Stomach (tissue), 9 donors: ENCODE data around the gene C20orf204. TPM values are rescaled to one million over a fixed set of nuclear protein-coding genes. Genes with fewer than 3 reads are reported as not detected.

Experiments
- DNase-seq, 2 donors: peaks; one replicate each; pipeline versions ENCODE4 v3.0.0 to v3.0.0-alpha.2; 2013 to 2019
- H3K27ac ChIP-seq, 5 donors: fragments of 200-600 bp in 4 of 5; sonication (generic) in 4 of 5; one replicate each; pipeline ENCODE4 v1.5.1; 2013 to 2019; ENCODE audit warnings: mild to moderate bottlenecking in 1 of 5, moderate library complexity in 1 of 5
- H3K27me3 ChIP-seq, 3 donors: fragments of 200-600 bp; sonication (generic); one replicate each; pipeline ENCODE4 v1.5.1; 2017 to 2019; ENCODE audit warnings: mixed run types in 1 of 3
- H3K36me3 ChIP-seq, 4 donors: fragments of 200-600 bp; sonication (generic); 1 replicate in 3 of 4; 2 replicates in 1 of 4; pipeline ENCODE4 v1.5.1; 2016 to 2019
- H3K4me1 ChIP-seq, 4 donors: fragments of 200-600 bp; sonication (generic); one replicate each; pipeline ENCODE4 v1.5.1; 2016 to 2019
- H3K4me3 ChIP-seq, 4 donors: fragments of 200-600 bp; sonication (generic) in 3 of 4; one replicate each; pipeline ENCODE4 v1.5.1; 2016 to 2019; ENCODE audit warnings: mild to moderate bottlenecking in 1 of 4
- H3K9me3 ChIP-seq, 4 donors: fragments of 200-600 bp; sonication (generic); one replicate each; pipeline ENCODE4 v1.5.1; 2016 to 2019
- CTCF ChIP-seq, 7 experiments: fragments of 450-650 bp in 4 of 7; fragments of 200-600 bp in 3 of 7; sonication (generic) in 3 of 7; IDR thresholded peaks; one replicate each; pipeline ENCODE4 v1.5.1; 2016 to 2019; ENCODE audit warnings: antibody characterized with exemption in 7 of 7, control low read depth in 2 of 7, mild to moderate bottlenecking in 1 of 7
- EP300 ChIP-seq: sonication (generic); formaldehyde crosslinking; IDR thresholded peaks from one replicate; pipeline ENCODE4 v1.6.1; 2017; ENCODE audit warnings: antibody characterized with exemption
- POLR2A ChIP-seq, 4 donors: fragments of 450-650 bp; IDR thresholded peaks; one replicate each; pipeline ENCODE4 v1.6.1; 2016; ENCODE audit warnings: antibody characterized with exemption in 4 of 4, control low read depth in 2 of 4, mild to moderate bottlenecking in 1 of 4, moderate library complexity in 1 of 4
- POLR2AphosphoS5 ChIP-seq, 3 donors: sonication (generic); formaldehyde crosslinking; IDR thresholded peaks; one replicate each; pipeline ENCODE4 v1.6.1; 2016; ENCODE audit warnings: antibody characterized with exemption in 3 of 3
- WGBS, 5 donors: extraction: QIAGEN DNeasy Blood & Tissue Kit in 3 of 5; methylation state at CpG; one replicate each; pipeline versions ENCODE4 v1.1.5 to v1.1.7; 2013 to 2018; 5-methylcytosine and 5-hydroxymethylcytosine counted together
- intact Hi-C: fragments of 100-400 bp; cut with DNase I; formaldehyde crosslinking; loops from one replicate; pipeline ENCODE4 v1.15.1; 2023; ENCODE audit warnings: low total_unique reads
- polyA plus RNA-seq, 3 donors: library from polyadenylated mRNA; stranded (reverse); fragments of 200-250 nt; gene quantifications; one replicate each; pipeline ENCODE4 v1.2.3, GENCODE V29; 2013
- total RNA-seq, 5 donors: library from RNA; depleted of rRNA; stranded (reverse); fragments of >200 nt; gene quantifications; one replicate each; pipeline versions ENCODE4 v1.1.0 to v1.2.3, GENCODE V29; 2014 to 2016
- donor health status: healthy with polysubstance abuse.
- donor health status: Bipolar disorder and iron deficiency.
- donor health status: healthy.

C20orf204 gene
- total and polyA plus RNA-seq, 8 donors: 0.62 to 3.4 (median 1.5) TPM; not detected in 4

DNA sequence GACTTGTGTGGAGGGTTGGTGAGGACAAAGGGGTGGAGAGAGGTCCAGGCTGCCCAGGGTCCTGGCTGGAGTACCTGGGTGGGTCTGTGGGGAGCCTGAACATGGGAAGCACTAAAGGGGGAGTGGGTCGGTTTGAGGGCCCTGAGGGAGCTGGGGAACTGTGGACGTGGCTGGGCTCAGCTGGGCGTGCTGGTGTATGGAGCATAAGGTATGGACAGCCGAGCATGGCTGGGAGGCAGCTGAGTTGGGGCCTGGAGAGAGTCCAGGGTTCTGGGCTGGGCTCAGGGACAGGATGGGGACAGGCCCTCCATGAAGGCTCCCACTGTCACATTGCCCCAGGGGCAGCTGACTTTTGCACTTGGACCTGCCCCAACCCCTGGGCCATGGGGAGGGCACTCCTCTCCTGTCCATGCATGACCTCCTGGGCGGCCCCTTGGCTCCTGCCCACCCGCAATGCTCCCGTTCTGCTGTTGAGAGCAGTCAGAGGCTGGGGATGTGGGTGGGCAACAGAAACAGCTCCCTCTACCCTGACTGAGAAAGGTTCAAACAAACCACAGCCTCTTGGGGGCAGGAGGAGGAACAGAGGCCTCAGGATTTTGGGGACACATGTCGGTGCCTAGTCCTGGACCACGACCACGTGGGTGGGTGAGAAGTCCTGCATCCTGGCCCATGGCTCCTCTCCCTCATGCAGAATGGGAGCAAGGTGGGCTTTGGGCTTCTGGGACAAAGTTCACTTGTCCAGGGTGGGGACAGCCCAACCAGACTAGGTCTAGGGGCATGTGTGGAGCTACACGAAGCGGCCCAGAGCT lies 4.5 kb downstream of the C20orf204 start:
- intact Hi-C loops: no loop called here
- TF ChIP-seq CTCF (IDR thresholded peaks at IDR 0.05): no peak
- TF ChIP-seq POLR2A (IDR thresholded peaks at IDR 0.05): no peak
- 65 to 75% (median 68%) methylated on average over 9 to 12 of the region's 12 CpGs for WGBS, 5 donors
- peaks cover 3 to 99% (median 72%) of the 10 kb centered on the region in 3 donors for H3K27me3 ChIP-seq
- H3K9me3 ChIP-seq: no peaks in the 10 kb centered on the region
- H3K27ac ChIP-seq: peak overlapping the region in 2 of 5 donors; percentile 5 to 61
- no peak overlapping the region for H3K4me3 ChIP-seq
- DNase-seq: no peak
- peaks cover 0 to 3% (median 3%) of the 10 kb centered on the region in 4 donors for H3K36me3 ChIP-seq
- H3K4me1 ChIP-seq: peaks cover 32 to 58% (median 53%) of the 10 kb centered on the region in 4 donors

DNA sequence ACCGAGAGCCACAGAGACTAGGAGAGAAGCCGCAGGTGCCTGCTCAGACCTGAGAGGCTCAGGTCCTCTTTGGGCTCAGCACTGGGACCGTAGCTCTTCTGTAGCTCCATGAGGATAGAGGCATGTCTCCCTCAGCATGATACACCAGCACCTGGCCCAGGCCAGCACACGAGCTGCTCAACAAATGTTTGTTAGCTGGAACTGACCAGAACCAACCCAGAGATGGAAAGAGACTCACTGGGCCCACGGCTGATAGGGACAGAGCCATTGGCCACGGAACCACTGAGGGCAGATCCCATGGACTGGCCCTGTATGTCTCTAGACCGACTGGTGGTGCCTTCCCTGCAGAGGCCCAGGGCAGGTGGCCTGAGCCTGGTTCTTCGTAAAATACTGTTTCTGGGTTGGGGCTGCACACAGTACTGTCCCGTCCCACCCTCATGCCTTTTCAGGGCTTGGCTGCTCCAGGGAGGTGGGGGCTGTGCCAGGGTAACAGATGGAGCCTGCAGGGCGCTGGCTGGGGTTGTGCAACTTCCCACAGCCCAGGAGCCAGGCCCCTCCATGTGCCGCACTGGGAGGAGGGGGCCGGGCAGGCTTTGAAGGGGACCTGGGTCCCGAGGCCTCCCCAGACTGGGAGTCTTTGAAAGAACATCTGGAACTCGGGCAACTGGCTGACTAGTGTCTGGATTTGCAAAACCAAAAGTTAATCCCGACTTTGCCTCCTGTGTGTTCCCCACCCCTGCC lies 5.2 kb downstream of the C20orf204 start:
- no peaks in the 10 kb centered on the region for H3K9me3 ChIP-seq
- H3K27ac ChIP-seq: peak overlapping the region in 4 of 5 donors; percentile 45 to 61 (median 48)
- H3K27me3 ChIP-seq: peaks cover 6 to 99% (median 75%) of the 10 kb centered on the region in 3 donors
- peak overlapping the region in 1 of 4 donors; percentile 50 for H3K4me3 ChIP-seq
- no peak for DNase-seq
- intact Hi-C loops: no loop called here
- no peaks in the 10 kb centered on the region for H3K36me3 ChIP-seq
- TF ChIP-seq CTCF (IDR thresholded peaks at IDR 0.05) (no peak), POLR2A (IDR thresholded peaks at IDR 0.05) (no peak), EP300 (no peak), POLR2AphosphoS5 (IDR thresholded peaks at IDR 0.05) (no peak)
- H3K4me1 ChIP-seq: peaks cover 32 to 52% (median 50%) of the 10 kb centered on the region in 4 donors
- WGBS, 5 donors: 47 to 84% (median 60%) methylated on average over 8 to 15 of the region's 15 CpGs

DNA sequence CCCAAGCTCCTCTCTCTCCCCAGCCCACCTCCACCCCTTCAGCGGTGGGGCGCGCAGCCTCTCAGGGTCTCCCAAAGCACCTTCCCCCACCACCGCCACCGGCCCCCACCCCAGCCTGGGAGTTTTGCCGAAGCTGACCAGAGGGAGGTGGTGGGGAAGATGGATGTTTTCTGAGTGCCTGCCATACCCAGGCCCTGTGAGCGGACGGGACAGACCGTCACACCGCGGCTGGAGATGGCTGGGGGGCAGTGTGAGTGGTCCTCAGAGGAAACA lies 5.7 kb downstream of the C20orf204 start:
- H3K36me3 ChIP-seq: no peaks in the 10 kb centered on the region
- 17 to 28% (median 25%) methylated on average over 11 of the region's 11 CpGs; no CpG with 5 or more reads in 1 of the 5 donors for WGBS, 5 donors

More for the DNA sequence above, 5.7 kb downstream of the C20orf204 start:
- Histone ChIP-seq H3K27ac (peak overlapping the region in 4 of 5 donors; percentile 45 to 77 (median 48)), H3K4me1 (peaks cover 32 to 52% (median 47%) of the 10 kb centered on the region in 4 donors), H3K4me3 (peak overlapping the region in 3 of 4 donors; percentile 37 to 50 (median 41)), H3K27me3 (peaks cover 8 to 99% (median 75%) of the 10 kb centered on the region in 3 donors), H3K9me3 (no peaks in the 10 kb centered on the region)
- TF ChIP-seq CTCF (IDR thresholded peaks at IDR 0.05) (no peak), POLR2A (IDR thresholded peaks at IDR 0.05) (no peak), POLR2AphosphoS5 (IDR thresholded peaks at IDR 0.05) (no peak), EP300 (no peak)
- no peak for DNase-seq
- intact Hi-C loops: no loop called here
